Stimulated activated CD4-positive, alpha-beta T cell treated with anti-CD3 and anti-CD28 coated beads, Interleukin-1b, Interleukin-23, amount 100 ng/mL, for 24 hours (primary cell): ENCODE data around the gene SRC.
"Not testable (repeated sequence)": the region's sequence is repeated elsewhere in the genome, so short reads cannot be mapped to it uniquely, and the experiment has no call there.

Source experiments
- DNase-seq, 4 experiments: peaks; one replicate each; pipeline ENCODE4 v3.0.0-alpha.2; 2020; ENCODE audit warnings: low read depth in 4 of 4, low spot score in 1 of 4

Gene SRC

GRCh38 chr20:37335642-37336368, 10.1 kb upstream of the SRC start:
- no peak for DNase-seq

- peak in 1 of 4 experiments; percentile 25 for DNase-seq
Measured at GRCh38 chr20:37336369-37337207, 9.4 kb upstream of the SRC start.

GRCh38 chr20:37337208-37337991, 8.5 kb upstream of the SRC start:
- no peak for DNase-seq

- DNase-seq: not testable (repeated sequence)
Measured at GRCh38 chr20:37338380-37338779, 7.6 kb upstream of the SRC start.

GRCh38 chr20:37339208-37339607, 6.7 kb upstream of the SRC start:
- no peak for DNase-seq

- DNase-seq: not testable (repeated sequence)
Measured at GRCh38 chr20:37339764-37340109, 6.2 kb upstream of the SRC start.

- DNase-seq: no peak
Measured at GRCh38 chr20:37340998-37341397, 4.9 kb upstream of the SRC start.

GRCh38 chr20:37341632-37342031, 4.3 kb upstream of the SRC start:
- no peak for DNase-seq

GRCh38 chr20:37342231-37343177, 3.4 kb upstream of the SRC start:
- no peak for DNase-seq

- DNase-seq: no peak
Measured at GRCh38 chr20:37343212-37343993, 2.5 kb upstream of the SRC start.

- no peak for DNase-seq
Measured at GRCh38 chr20:37343994-37344355, 2.0 kb upstream of the SRC start.

- no peak for DNase-seq
Measured at GRCh38 chr20:37344506-37345338, 1.2 kb upstream of the SRC start.

GRCh38 chr20:37346236-37346534, 245 bp downstream of the SRC start:
- no peak for DNase-seq

GRCh38 chr20:37346535-37347346, 801 bp downstream of the SRC start:
- DNase-seq: no peak

GRCh38 chr20:37347347-37347823, 1.4 kb downstream of the SRC start:
- no peak for DNase-seq

- DNase-seq: no peak
Measured at GRCh38 chr20:37347891-37348791, 2.2 kb downstream of the SRC start.

- DNase-seq: no peak
Measured at GRCh38 chr20:37348792-37349516, 3.0 kb downstream of the SRC start.
